GM19035 (cell line): ENCODE results near the gene COX19.

Experiments
- ATAC-seq: cut with Tn5 transposase; IDR thresholded peaks from one replicate; pipeline ENCODE4 v1.9.1; 2021; ENCODE audit not compliant: unreplicated experiment

The COX19 gene

GRCh38 chr7:974820-975681, at the start of gene COX19:
Gene COX19 (minus strand): TSS chr7:975549. CDS start chr7:975509, 40 bp downstream.
- ATAC-seq, result peak; percentile 80

- ATAC-seq, result peak; percentile 60
These were observed 49.0 kb upstream of the COX19 start for GRCh38 chr7:1024331-1024841.

- ATAC-seq, result no peak
These were observed 47.6 kb upstream of the COX19 start for GRCh38 chr7:1022801-1023465.

- no peak for ATAC-seq
These were observed 47.0 kb upstream of the COX19 start for GRCh38 chr7:1022356-1022755.

- ATAC-seq, result no peak
These were observed 46.6 kb upstream of the COX19 start for GRCh38 chr7:1021931-1022330.

GRCh38 chr7:1021366-1021765, 46.0 kb upstream of the COX19 start:
- ATAC-seq, result no peak

GRCh38 chr7:1020849-1021251, 45.5 kb upstream of the COX19 start:
- ATAC-seq, result no peak

GRCh38 chr7:1019789-1020610, 44.7 kb upstream of the COX19 start:
- no peak for ATAC-seq

- no peak for ATAC-seq
These were observed 44.0 kb upstream of the COX19 start for GRCh38 chr7:1019255-1019785.

- ATAC-seq, result no peak
These were observed 43.0 kb upstream of the COX19 start for GRCh38 chr7:1018334-1018695.

- ATAC-seq, result no peak
These were observed 42.4 kb upstream of the COX19 start for GRCh38 chr7:1017586-1018333.

- no peak for ATAC-seq
These were observed 41.5 kb upstream of the COX19 start for GRCh38 chr7:1016577-1017531.

GRCh38 chr7:1015196-1016121, 40.1 kb upstream of the COX19 start:
- no peak for ATAC-seq

GRCh38 chr7:1014681-1015080, 39.3 kb upstream of the COX19 start:
- no peak for ATAC-seq

- no peak for ATAC-seq
These were observed 38.2 kb upstream of the COX19 start for GRCh38 chr7:1013581-1013980.

GRCh38 chr7:1012716-1013095, 37.4 kb upstream of the COX19 start:
- ATAC-seq, result no peak

- ATAC-seq, result no peak
These were observed 36.8 kb upstream of the COX19 start for GRCh38 chr7:1012004-1012715.
